IMR-90 (cell line): ENCODE data around the gene SRBD1. TPM values are rescaled to one million over a fixed set of nuclear protein-coding genes. Genes with fewer than 3 reads are reported as not detected.

Experiments
- ATAC-seq: fragments of 200-7000 bp; cut with Tn5 transposase; 2 replicates; pipeline ENCODE4 v1.9.1; 2020; ENCODE audit warnings: low read depth, mild to moderate bottlenecking, moderate library complexity
- BruUV-seq: library from RNA; stranded (reverse); fragments of 400-500 nt; replicated peaks from 2 replicates; lab custom pipeline; 2021; lab: Mats Ljungman, UMichigan
- CTCF ChIA-PET: fragments of 300-600 bp; formaldehyde crosslinking; extraction: SDS; loops from one replicate; lab custom pipeline; 2021; ENCODE audit warnings: antibody characterized with exemption; lab: Yijun Ruan, JAX
- POLR2A ChIA-PET: fragments of 300-600 bp; sonication (Branson Sonifier 250); formaldehyde crosslinking; loops from one replicate; lab custom pipeline; 2022; ENCODE audit warnings: antibody characterized with exemption; ENCODE audit not compliant: unreplicated experiment; lab: Charles Lee
- DNase-seq: peaks from one replicate; pipeline ENCODE4 v3.0.0; 2013
- H2AFZ ChIP-seq: replicated peaks from 2 replicates; pipeline ENCODE3; 2013; ENCODE audit warnings: low read length, mild to moderate bottlenecking; ENCODE audit not compliant: poor library complexity
- H2AK5ac ChIP-seq: 2 replicates; pipeline ENCODE4 v1.6.1; 2013; ENCODE audit warnings: low read depth, low read length, inconsistent platforms
- H2AK9ac ChIP-seq: replicated peaks from 2 replicates; pipeline ENCODE3; 2013; ENCODE audit warnings: mild to moderate bottlenecking, low read depth, low read length, moderate library complexity; ENCODE audit not compliant: poor library complexity
- H2BK120ac ChIP-seq: 2 replicates; pipeline ENCODE4 v1.6.1; 2013; ENCODE audit warnings: low read depth, low read length, inconsistent platforms
- H2BK15ac ChIP-seq: 3 replicates; pipeline ENCODE4 v1.6.1; 2013; ENCODE audit warnings: low read depth, low read length, inconsistent platforms
- H2BK20ac ChIP-seq: 2 replicates; pipeline ENCODE4 v1.6.1; 2013; ENCODE audit warnings: low read depth, mild to moderate bottlenecking, inconsistent platforms, low read length, moderate library complexity
- H2BK5ac ChIP-seq: 2 replicates; pipeline ENCODE4 v1.6.1; 2013; ENCODE audit warnings: mild to moderate bottlenecking, low read depth, low read length, inconsistent platforms; ENCODE audit not compliant: poor library complexity, severe bottlenecking
- H3K14ac ChIP-seq: replicated peaks from 2 replicates; pipeline ENCODE4 v1.6.1; 2013; ENCODE audit warnings: low read depth, low read length, inconsistent platforms
- H3K18ac ChIP-seq: 2 replicates; pipeline ENCODE4 v1.6.1; 2013; ENCODE audit warnings: low read depth, low read length, control low read depth
- H3K23ac ChIP-seq: 2 replicates; pipeline ENCODE4 v1.6.1; 2013; ENCODE audit warnings: low read depth, low read length, inconsistent platforms
- H3K27ac ChIP-seq: 2 replicates; pipeline ENCODE4 v1.5.1; 2013; ENCODE audit warnings: mild to moderate bottlenecking, control low read depth, low read length; ENCODE audit not compliant: insufficient read depth
- H3K27me3 ChIP-seq: 2 replicates; pipeline ENCODE4 v1.6.1; 2013; ENCODE audit warnings: low read length; ENCODE audit not compliant: control insufficient read depth, insufficient read depth
- H3K36me3 ChIP-seq: 2 replicates; pipeline ENCODE4 v1.6.1; 2013; ENCODE audit warnings: low read length, mixed read lengths; ENCODE audit not compliant: control insufficient read depth, insufficient read depth
- H3K4ac ChIP-seq: 2 replicates; pipeline ENCODE4 v1.6.1; 2013; ENCODE audit warnings: low read depth, low read length, inconsistent platforms
- H3K4me1 ChIP-seq: 2 replicates; pipeline ENCODE4 v1.6.1; 2013; ENCODE audit warnings: low read length, mixed read lengths; ENCODE audit not compliant: control insufficient read depth, insufficient read depth
- H3K4me2 ChIP-seq: 2 replicates; pipeline ENCODE4 v1.6.1; 2013; ENCODE audit warnings: low read depth, mild to moderate bottlenecking, control low read depth, low read length, moderate library complexity
- H3K4me3 ChIP-seq: 2 replicates; pipeline ENCODE4 v1.5.1; 2013; ENCODE audit warnings: low read depth, mild to moderate bottlenecking, control low read depth, low read length, moderate library complexity; ENCODE audit not compliant: insufficient read depth
- H3K56ac ChIP-seq: 2 replicates; pipeline ENCODE4 v1.6.1; 2013; ENCODE audit warnings: low read length, inconsistent platforms; ENCODE audit not compliant: insufficient read depth; ENCODE audit errors: extremely low read depth
- H3K79me1 ChIP-seq, 2 experiments: 2 replicates each; pipeline ENCODE4 v1.6.1; 2013; ENCODE audit warnings: low read length in 2 of 2, inconsistent platforms in 1 of 2, low read depth in 1 of 2
- H3K9ac ChIP-seq: 2 replicates; pipeline ENCODE4 v1.6.1; 2013; ENCODE audit warnings: low read depth, low read length, control low read depth
- H3K9me1 ChIP-seq: 2 replicates; pipeline ENCODE4 v1.6.1; 2013; ENCODE audit warnings: low read length, inconsistent platforms; ENCODE audit not compliant: insufficient read depth
- H3K9me3 ChIP-seq: 2 replicates; pipeline ENCODE4 v1.6.1; 2013; ENCODE audit warnings: low read length; ENCODE audit not compliant: control insufficient read depth, insufficient read depth
- H4K20me1 ChIP-seq: 2 replicates; pipeline ENCODE4 v1.6.1; 2013; ENCODE audit warnings: low read length, inconsistent platforms; ENCODE audit not compliant: insufficient read depth
- H4K5ac ChIP-seq: 2 replicates; pipeline ENCODE4 v1.6.1; 2013; ENCODE audit warnings: mild to moderate bottlenecking, low read depth, low read length, control low read depth
- H4K8ac ChIP-seq, 2 experiments: 2 replicates each; pipeline ENCODE4 v1.6.1; 2013; ENCODE audit warnings: low read depth in 2 of 2, low read length in 2 of 2, control low read depth in 1 of 2, inconsistent platforms in 1 of 2
- H4K91ac ChIP-seq: 2 replicates; pipeline ENCODE4 v1.6.1; 2013; ENCODE audit warnings: low read depth, low read length, inconsistent platforms; ENCODE audit not compliant: insufficient read depth
- CEBPB ChIP-seq: IDR thresholded peaks from 2 replicates; pipeline ENCODE4 v1.6.1; 2012; ENCODE audit warnings: low read depth, low read length, improper control_type of control experiment
- FOS ChIP-seq: fragments of 150-350 bp; IDR thresholded peaks from 2 replicates; pipeline ENCODE4 v1.6.1; 2016; ENCODE audit warnings: low read depth, low read length
- MXI1 ChIP-seq: IDR thresholded peaks from 2 replicates; pipeline ENCODE4 v1.6.1; 2012; ENCODE audit warnings: low read depth, mild to moderate bottlenecking, low read length, moderate library complexity, borderline replicate concordance
- NFE2L2 ChIP-seq: fragments of 150-350 bp; IDR thresholded peaks from 2 replicates; pipeline ENCODE4 v1.6.1; 2016; ENCODE audit warnings: low read depth, mild to moderate bottlenecking, low read length
- POLR2A ChIP-seq: IDR thresholded peaks from 2 replicates; pipeline ENCODE4 v1.6.1; 2012; ENCODE audit warnings: mild to moderate bottlenecking, low read depth, low read length
- RAD21 ChIP-seq: IDR thresholded peaks from 2 replicates; pipeline ENCODE4 v1.6.1; 2012; ENCODE audit warnings: low read length, improper control_type of control experiment
- RCOR1 ChIP-seq: IDR thresholded peaks from 2 replicates; pipeline ENCODE4 v1.6.1; 2012; ENCODE audit warnings: mild to moderate bottlenecking, low read length, improper control_type of control experiment; ENCODE audit not compliant: insufficient replicate concordance
- RFX5 ChIP-seq: IDR thresholded peaks from 2 replicates; pipeline ENCODE4 v1.8.0; 2012; ENCODE audit warnings: low read depth, mild to moderate bottlenecking, low read length, moderate library complexity
- SMC3 ChIP-seq: fragments of 150-350 bp; IDR thresholded peaks from 2 replicates; pipeline ENCODE4 v1.6.1; 2016; ENCODE audit warnings: low read depth, mild to moderate bottlenecking, antibody characterized with exemption, low read length, moderate library complexity
- WGBS, 2 experiments: methylation state at CpG; one replicate each; pipeline versions ENCODE4 v1.1.5 to v1.1.7; 2013; ENCODE audit warnings: missing lambda C conversion rate in 2 of 2; ENCODE audit not compliant: insufficient read length in 1 of 2; ENCODE audit errors: extremely low coverage in 2 of 2; 5-methylcytosine and 5-hydroxymethylcytosine counted together
- dilution Hi-C: fragments of 300-500 bp; cut with HindIII; formaldehyde crosslinking; loops from one replicate; pipeline ENCODE4 v1.14.3; 2018; ENCODE audit warnings: low sequenced_read_pairs; ENCODE audit not compliant: unreplicated experiment
- in situ Hi-C: fragments of 300-500 bp; cut with MboI; formaldehyde crosslinking; loops from 3 replicates; pipeline ENCODE4 v1.14.3; 2019; ENCODE audit warnings: low sequenced_read_pairs, inconsistent platforms, mixed read lengths
- intact Hi-C: fragments of 100-400 bp; cut with micrococcal nuclease; formaldehyde crosslinking; loops from 2 replicates; pipeline ENCODE4 v1.10.0; 2022
- polyA plus RNA-seq, 3 experiments: library from polyadenylated mRNA; depleted of rRNA; stranded (reverse); fragments of >200 nt; gene quantifications; 2 replicates each; pipeline ENCODE4 v1.2.3, GENCODE V29; 2012; ENCODE audit warnings: low replicate concordance in 1 of 3
- total RNA-seq: library from RNA; depleted of rRNA; stranded (reverse); fragments of >200 nt; gene quantifications from 2 replicates; pipeline ENCODE4 v1.2.3, GENCODE V29; 2012
- TF ChIP-seq, protein P1 (sequence below): fragments of 150-350 bp; IDR thresholded peaks from 2 replicates; pipeline ENCODE4 v1.6.1; 2016; ENCODE audit warnings: low read depth, mild to moderate bottlenecking, low read length, moderate library complexity, borderline replicate concordance
- TF ChIP-seq, protein P2 (sequence below): conservative IDR thresholded peaks from 2 replicates; pipeline ENCODE4 v1.5.1; 2012; ENCODE audit warnings: mild to moderate bottlenecking, low read depth, low read length, improper control_type of control experiment

Gene SRBD1
- total and polyA plus RNA-seq, 2 of the 4 experiments (the other 2 are of a cell fraction) = 3.5 to 14.7 TPM

DNA sequence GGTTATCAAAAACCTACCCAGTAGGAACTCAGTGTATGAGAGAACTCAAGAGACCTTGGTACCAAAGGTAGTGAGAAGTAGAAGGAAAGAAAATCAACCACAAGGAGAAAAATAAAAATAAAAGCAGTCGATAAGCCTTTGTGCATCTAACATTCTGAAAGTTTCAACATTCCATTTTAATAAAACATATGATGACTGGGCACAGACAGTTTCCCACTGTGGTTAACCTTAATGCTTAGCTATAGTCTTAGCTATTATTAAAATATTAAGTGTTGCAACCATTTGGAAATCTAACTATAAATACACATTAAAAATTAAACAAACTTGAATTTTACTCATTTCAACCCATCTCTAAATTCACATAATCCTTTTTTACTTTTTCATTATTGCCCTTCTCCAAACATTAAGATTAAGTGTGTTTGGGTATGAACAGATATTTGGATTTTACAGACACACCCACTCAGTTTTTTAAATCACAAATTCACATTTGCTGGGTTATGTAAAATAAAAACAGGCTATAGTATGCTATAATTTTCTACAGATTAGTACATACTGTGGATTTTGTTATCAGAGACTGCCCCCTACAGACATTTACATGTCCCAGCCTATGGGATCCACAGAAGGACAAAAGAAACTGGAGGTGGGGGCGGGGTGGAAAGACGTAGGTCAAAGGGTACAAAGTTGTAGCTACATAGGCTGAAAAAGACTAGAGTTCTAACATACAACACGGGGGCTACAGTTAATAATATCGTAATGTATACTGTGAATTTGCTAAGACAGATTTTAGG lies 32.8 kb downstream of the SRBD1 start (continued):
- TF ChIP-seq, protein P1, sequence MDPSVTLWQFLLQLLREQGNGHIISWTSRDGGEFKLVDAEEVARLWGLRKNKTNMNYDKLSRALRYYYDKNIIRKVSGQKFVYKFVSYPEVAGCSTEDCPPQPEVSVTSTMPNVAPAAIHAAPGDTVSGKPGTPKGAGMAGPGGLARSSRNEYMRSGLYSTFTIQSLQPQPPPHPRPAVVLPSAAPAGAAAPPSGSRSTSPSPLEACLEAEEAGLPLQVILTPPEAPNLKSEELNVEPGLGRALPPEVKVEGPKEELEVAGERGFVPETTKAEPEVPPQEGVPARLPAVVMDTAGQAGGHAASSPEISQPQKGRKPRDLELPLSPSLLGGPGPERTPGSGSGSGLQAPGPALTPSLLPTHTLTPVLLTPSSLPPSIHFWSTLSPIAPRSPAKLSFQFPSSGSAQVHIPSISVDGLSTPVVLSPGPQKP = no peak
- TF ChIP-seq CEBPB (peak; percentile 33; the same call in 1 of the 2 replicates), POLR2A (no peak)

DNA sequence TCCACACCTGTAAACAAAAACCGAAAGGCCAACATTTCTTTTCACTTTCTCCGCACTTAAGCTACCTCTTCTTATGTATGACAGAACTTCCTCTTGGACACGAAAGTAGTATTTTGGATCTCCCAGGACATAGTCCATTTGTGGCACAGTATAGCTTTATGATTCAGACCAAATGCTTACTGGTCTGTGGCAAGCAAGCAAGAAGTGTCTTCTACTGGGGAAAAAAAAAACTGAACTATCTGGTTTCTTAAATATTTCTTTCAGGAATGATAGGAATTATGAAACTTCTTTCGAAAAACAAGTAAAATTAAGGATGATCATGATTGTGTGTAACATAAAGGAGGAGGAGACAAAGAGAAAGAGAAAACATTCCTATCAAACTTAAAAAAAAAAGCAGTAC lies 33.6 kb downstream of the SRBD1 start:
- Histone ChIP-seq H3K9ac (no peak overlapping the region), H3K4ac (no peak overlapping the region), H2BK5ac (peak overlapping the region; percentile 78), H4K91ac (no peak overlapping the region), H2AK9ac (no peak overlapping the region), H4K8ac (no peak overlapping the region; a peak in 1 of 4 replicates), H3K4me1 (peaks cover 4% of the 10 kb centered on the region; the same call in 1 of the 2 replicates), H2BK120ac (no peak overlapping the region), H4K5ac (no peak overlapping the region), H4K20me1 (no peaks in the 10 kb centered on the region), H3K14ac (no peak overlapping the region), H3K4me3 (no peak overlapping the region), H3K27ac (peak overlapping the region; percentile 55; the same call in 1 of the 2 replicates), H3K9me3 (no peaks in the 10 kb centered on the region), H3K27me3 (no peaks in the 10 kb centered on the region), H3K56ac (no peak overlapping the region), H3K36me3 (no peaks in the 10 kb centered on the region; the same call in 1 of the 2 replicates), H2AFZ (no peak overlapping the region), H2AK5ac (no peak overlapping the region), H2BK20ac (no peak overlapping the region), H2BK15ac (no peak overlapping the region), H3K23ac (no peak overlapping the region), H3K4me2 (no peak overlapping the region), H3K9me1 (no peaks in the 10 kb centered on the region), H3K79me1 (no peaks in the 10 kb centered on the region), H3K18ac (no peak overlapping the region)
- CTCF ChIA-PET = interaction anchor here (0.6 to 1.3 kb wide), 5 partner anchors 10 to 1645 kb away, joined by 3 to 4 read pairs (median 3); no protein-coding TSS in a partner anchor
- ATAC-seq (peak; percentile 73), DNase-seq (peak; percentile 54)
- no TSS peak for BruUV-seq
- 100% methylated on average over 2 of the region's 4 CpGs; no CpG with 5 or more reads in 1 of the 2 experiments for WGBS, 2 experiments
- intact Hi-C loops = loop anchor here (10.0 kb wide), 1 partner anchor 413 kb away; no protein-coding TSS in a partner anchor
- dilution Hi-C loops = no loop called here
- POLR2A ChIA-PET = no interaction called here
- in situ Hi-C loops = loop anchor here (5.0 kb wide), 1 partner anchor 600 kb away; no protein-coding TSS in a partner anchor
- TF ChIP-seq NFE2L2 = no peak
- TF ChIP-seq RCOR1 = no peak
- TF ChIP-seq, protein P1 = no peak
- no peak for TF ChIP-seq RFX5
- no peak for TF ChIP-seq SMC3
- TF ChIP-seq, protein P2, sequence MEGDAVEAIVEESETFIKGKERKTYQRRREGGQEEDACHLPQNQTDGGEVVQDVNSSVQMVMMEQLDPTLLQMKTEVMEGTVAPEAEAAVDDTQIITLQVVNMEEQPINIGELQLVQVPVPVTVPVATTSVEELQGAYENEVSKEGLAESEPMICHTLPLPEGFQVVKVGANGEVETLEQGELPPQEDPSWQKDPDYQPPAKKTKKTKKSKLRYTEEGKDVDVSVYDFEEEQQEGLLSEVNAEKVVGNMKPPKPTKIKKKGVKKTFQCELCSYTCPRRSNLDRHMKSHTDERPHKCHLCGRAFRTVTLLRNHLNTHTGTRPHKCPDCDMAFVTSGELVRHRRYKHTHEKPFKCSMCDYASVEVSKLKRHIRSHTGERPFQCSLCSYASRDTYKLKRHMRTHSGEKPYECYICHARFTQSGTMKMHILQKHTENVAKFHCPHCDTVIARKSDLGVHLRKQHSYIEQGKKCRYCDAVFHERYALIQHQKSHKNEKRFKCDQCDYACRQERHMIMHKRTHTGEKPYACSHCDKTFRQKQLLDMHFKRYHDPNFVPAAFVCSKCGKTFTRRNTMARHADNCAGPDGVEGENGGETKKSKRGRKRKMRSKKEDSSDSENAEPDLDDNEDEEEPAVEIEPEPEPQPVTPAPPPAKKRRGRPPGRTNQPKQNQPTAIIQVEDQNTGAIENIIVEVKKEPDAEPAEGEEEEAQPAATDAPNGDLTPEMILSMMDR = no peak
- TF ChIP-seq FOS = no peak
- TF ChIP-seq CEBPB = no peak
- TF ChIP-seq MXI1 = no peak
- TF ChIP-seq POLR2A = no peak
- no peak for TF ChIP-seq RAD21
